CD4-positive, alpha-beta T cell treated with Interleukin-10 for 1 hour (primary cell): ENCODE data around the gene MARCHF3.
A peak's percentile ranks its signal among the peaks of the same experiment; 100 is the strongest.
"Not testable (repeated sequence)": the region's sequence is repeated elsewhere in the genome, so short reads cannot be mapped to it uniquely, and the experiment has no call there.

Experiments
- DNase-seq: peaks from one replicate; pipeline ENCODE4 v3.0.0-alpha.2; 2020

Gene MARCHF3

DNA sequence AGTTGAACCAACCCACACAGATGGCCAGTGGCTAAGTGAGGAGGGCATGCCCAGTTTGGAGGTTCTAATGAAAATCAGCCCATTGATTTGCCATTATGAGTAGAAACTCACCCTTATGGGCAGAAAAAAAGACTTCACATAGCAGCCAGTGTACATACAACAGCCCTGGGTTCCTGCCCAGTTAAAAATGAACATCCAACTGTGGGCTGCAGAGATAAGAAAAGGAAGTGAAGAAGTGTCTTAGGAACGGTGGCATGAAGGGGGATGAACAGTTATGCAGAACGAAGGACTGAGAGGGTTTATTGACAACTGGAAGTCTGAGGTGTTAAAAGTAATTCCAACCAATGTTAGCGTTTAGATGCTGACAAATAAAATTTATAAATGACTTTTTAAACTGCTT, 118.4 kb downstream of the MARCHF3 start:
- no peak for DNase-seq

DNA sequence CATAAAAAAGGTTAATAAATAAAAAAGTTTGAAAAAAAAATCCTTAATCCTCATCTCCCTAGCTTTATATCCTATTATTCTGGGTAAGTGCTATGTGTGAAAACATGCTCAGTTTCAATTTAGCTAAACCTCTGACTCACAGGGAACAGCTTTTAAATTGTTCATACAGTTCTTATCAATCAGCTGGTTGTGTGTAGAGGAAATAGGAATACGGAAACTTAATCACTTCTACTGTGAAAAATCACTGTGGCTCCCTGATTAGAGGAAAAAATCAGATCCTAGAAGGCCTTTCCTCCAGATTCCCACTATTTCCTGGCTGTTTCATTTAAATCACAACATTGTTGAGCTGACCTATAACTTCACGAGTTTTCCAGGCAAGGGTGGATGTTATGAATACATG, 120.5 kb downstream of the MARCHF3 start:
- no peak for DNase-seq

DNA sequence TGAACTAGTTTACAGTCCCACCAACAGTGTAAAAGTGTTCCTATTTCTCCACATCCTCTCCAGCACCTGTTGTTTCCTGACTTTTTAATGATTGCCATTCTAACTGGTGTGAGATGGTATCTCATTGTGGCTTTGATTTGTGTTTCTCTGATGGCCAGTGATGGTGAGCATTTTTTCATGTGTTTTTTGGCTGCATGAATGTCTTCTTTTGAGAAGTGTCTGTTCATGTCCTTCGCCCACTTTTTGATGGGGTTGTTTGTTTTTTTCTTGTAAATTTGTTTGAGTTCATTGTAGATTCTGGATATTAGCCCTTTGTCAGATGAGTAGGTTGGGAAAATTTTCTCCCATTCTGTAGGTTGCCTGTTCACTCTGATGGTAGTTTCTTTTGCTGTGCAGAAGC, 126.0 kb downstream of the MARCHF3 start:
- DNase-seq = not testable (repeated sequence)

DNA sequence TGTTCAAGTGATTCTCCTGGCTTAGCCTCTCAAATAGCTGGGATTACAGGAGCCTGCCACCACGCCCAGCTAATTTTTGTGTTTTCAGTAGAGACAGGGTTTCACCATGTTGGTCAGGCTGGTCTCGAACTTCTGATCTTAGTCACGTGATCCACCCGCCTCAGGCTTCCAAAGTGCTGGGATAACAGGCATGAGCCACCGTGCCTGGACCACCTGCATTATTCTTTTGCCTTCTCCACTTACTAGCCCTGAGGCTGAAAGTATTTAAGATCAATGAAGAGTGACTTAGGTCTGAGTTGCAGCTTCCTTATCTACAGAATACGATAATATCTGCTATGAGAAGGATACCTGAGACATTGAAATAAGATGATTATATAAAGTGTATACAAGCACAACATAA, 129.6 kb downstream of the MARCHF3 start:
- DNase-seq = no peak

DNA sequence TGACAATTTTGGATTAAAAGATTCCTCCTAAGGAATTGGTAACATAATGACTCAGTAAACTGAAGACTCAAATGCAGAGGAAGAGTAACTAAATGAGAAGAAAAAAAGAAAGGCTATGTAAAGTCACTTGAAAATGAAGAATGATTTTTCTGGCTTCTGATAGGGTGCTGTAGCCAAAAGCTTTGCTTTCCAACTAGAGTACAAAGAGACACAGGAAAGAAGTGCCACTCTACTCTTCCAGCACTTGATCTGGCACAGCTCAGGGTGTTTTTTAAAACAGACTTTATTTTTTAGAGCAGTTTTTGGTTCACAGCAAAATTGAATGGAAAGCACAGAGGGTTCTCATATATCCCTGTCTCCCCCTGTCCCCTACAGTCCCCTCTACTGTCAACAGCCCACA, 130.9 kb downstream of the MARCHF3 start:
- no peak for DNase-seq

DNA sequence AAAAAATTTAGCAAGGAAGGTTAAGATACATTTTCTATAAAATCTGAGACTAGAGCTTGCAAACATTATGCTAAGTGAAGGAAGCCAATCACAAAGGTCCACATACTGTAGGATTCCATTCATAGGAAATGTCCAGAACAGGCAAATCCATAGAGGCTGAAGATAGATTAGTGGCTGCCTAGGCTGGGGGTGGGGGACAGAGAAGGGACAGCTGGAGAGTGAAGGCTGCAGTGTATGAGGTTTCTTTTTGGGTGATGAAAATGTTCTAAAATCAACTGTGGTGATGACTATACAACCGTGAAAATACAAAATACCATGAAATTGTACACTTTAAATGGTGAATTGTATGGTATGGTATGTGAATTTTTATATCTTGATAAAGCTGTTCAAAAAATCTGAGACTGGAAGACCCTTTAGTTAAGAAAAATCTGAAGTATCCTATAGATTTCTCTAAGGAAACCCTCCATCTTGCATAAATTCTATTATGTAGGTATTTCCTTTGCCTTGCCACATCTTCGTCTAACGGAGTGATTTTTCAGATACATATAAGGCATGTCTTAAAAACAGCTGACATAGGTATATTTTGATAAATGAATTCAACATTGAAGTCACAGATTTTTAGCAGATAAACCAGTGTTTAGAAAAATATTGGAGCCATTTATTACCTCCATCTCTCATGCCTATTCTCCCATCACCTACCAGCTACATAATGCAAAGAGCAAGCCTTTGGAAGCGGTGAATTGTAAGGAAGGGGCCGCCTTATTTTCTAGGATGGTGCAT, 132.3 kb downstream of the MARCHF3 start:
- no peak for DNase-seq

DNA sequence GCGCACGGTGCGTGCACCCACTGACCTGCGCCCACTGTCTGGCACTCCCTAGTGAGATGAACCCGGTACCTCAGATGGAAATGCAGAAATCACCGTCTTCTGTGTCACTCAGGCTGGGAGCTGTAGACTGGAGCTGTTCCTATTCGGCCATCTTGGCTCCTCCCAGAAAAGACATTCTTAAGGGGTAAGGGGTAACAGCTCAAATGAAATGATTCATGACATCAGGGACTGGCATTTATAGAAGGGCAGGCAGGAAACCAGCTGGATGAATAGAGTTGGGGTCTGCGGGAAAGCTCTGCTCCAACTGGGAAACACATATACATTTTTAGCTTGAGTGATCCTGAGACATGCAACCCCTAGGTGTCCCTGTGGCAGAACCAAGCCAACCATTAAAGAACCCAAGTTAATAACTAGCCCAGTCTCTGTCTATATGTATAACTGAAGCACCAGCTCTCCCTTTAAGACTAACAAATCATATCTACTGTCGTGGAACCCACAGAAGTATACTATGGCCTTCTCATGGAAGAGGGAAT, 134.1 kb downstream of the MARCHF3 start:
- DNase-seq = no peak

DNA sequence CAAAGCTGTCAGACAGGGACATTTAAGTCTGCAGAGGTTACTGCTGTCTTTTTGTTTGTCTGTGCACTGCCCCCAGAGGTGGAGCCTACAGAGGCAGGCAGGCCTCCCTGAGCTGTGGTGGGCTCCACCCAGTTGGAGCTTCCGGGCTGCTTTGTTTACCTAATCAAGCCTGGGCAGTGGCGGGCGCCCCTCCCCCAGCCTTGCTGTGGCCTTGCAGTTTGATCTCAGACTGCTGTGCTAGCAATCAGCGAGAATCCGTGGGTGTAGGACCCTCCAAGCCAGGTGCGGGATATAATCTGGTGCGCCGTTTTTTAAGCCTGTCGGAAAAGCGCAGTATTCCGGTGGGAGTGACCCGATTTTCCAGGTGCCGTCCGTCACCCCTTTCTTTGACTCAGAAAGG, 134.6 kb downstream of the MARCHF3 start:
- not testable (repeated sequence) for DNase-seq

DNA sequence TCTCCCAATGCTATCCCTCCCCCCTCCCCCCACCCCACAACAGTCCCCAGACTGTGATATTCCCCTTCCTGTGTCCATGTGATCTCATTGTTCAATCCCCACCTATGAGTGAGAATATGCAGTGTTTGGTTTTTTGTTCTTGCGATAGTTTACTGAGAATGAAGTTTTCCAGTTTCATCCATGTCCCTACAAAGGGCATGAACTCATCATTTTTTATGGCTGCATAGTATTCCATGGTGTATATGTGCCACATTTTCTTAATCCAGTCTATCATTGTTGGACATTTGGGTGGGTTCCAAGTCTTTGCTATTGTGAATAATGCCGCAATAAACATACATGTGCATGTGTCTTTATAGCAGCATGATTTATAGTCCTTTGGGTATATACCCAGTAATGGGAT, 139.9 kb downstream of the MARCHF3 start:
- not testable (repeated sequence) for DNase-seq

DNA sequence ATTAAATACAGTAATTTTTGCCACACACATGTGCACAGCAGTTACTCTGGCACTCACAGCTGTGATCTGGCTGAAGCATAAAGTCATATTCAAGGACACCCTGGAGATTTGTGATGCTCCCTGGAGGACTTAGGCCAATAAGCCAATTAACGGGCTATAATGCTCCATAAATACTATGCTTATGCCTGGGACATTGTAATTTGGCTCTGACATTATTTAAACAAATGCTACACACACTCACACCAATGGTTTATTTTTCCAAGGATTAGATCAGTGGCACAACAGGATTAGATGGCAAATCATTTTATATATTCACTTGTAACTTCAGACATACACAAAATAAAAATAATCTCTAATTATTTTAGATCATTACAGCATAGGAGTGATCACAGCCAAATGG, 142.2 kb downstream of the MARCHF3 start:
- no peak for DNase-seq

DNA sequence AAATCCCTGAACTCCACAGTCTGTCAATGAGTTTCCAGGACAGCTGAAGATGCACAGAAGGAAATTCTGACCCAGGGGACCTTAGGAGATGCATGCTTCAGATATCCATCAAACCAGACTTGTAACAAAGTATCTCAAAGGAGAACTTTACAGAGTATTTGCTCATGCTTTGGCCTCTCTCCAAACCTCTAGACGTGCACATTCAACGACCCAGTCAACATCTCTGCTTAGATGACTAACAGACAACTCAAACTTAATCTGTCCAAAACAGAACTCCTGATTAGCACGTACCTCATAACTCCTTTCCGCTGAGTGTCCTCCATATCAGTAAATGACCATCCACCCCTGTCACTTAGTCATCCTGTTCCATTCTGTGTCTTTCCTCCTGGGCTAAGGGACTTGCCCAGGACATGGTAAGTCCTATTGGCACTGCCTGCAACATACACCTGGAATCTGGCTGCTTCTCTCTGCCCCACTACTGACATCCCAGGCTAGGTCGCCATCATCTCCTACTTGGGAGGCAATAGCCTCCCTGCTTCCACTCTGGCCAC, 146.0 kb downstream of the MARCHF3 start:
- no peak for DNase-seq

DNA sequence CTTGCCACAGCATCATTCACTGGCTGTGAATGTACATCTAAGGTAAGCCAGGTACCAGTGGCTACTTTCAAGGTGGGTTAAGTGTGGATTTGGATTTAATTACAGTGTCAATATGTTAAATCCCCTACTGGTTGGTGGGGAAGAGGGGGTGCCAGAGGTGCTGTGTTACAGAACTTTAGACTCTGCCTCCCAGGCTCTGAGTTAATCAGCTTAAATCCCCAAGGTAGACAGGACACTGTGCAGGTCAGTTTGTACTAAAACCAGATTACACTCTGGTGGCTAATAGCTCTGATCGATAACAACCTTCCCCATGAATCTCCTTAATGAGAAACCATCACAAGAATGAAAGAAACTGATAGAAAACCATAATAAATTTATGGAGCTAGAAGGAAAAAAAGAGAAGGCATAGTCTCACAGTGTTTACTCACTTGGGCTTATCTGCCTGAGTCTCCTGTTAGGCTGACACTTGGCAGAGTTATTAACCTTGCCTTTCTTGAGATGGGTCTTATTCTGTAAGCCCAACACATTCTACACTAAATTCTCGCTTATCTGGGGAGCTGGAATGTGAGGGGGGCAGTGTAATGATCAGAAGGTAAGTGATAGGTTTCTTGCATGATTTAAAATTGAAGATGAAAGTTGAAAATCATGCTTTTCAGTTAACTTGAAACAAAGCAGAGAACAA, 146.7 kb downstream of the MARCHF3 start:
- no peak for DNase-seq

DNA sequence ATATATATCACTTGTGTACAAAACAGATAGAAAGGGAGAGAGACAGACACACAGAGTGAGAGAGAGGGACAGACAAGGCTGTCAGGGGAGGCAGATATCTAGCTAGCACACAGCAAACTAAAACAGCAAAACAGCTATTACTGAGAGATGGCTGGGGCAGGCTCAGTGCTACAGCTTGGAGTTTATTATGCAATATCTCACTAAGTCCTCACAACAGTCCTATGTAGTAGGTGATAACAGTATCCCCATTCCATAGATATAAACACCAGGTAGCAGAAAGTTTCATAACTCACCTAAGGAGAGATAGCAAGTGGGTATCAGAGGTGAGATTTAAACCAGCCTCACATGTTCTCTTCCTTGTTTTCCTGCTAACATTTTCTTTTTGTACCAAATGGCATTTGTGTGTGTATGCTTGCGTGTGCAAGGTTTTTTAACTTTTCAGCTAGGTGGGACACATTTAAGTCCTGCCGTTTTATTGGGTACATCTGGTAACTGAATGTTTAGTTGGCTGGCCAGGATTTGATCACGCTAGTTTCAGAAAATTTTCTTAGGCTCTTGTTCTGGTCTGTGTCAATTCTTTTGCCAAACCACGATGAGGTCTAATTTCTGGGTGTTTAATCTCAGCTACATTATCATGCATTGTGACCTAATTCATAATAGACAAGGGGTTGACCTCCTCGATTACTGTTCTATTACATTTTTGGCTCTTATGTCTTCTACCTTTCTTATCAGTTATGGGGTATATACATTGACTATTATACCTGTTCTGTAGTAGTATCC, 148.3 kb downstream of the MARCHF3 start:
- no peak for DNase-seq

DNA sequence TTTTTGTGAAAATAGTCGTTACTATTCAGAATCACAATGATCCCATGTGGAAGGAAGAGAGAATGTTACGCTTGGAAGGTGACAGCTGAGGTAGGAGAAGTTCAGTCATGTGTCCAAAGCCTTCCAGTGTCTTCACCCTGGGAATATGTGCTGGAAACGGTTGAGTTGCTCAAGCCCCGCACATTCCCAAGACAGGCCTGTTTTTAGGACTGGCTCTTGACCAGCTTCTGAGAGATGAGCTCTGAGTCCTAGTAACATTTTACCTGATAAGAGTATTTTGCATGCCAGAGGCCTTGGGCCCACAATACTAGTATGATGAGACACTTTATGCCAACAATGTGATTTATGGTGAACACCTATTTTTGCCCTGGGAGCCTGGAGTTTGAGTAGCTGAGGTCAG, 151.7 kb downstream of the MARCHF3 start:
- DNase-seq = no peak

DNA sequence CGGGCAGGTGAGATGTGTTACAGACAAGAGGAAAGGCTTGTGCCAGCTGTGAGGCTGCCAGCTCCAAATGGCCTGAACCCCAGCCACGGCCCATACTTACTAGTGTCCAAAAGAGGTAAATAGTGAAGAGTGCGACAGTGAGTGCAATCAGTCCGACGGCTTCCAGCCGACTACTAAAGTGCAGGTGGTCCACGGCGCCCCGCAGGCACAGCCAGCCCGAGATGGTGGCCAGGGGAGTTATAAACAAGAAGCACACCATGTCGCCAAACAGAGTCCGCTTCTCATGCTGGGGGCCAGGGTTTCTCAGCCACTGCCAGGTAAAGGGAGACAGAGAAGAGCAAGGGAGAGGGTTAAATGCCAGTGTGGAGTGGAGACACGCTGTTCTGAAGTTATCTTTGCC, 152.3 kb downstream of the MARCHF3 start:
- no peak for DNase-seq

DNA sequence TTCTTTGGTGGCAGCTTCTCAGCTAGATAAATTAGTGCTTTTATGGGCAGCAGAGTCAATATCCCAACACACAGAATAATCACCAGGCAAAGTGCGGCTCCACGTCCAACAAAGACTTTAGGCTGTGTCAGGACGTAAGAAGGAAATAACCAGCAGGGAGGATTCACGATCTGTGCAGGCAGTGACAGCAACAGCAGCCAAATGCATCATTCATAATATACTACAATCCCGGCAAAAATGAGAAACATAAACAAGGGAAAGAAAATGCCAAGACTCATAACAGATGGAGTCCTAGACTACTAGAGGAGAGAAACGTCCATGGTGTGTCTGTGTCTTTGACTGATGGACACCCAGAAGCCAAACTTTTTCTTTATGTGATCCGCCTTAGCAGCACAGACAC, 152.8 kb downstream of the MARCHF3 start:
- no peak for DNase-seq

DNA sequence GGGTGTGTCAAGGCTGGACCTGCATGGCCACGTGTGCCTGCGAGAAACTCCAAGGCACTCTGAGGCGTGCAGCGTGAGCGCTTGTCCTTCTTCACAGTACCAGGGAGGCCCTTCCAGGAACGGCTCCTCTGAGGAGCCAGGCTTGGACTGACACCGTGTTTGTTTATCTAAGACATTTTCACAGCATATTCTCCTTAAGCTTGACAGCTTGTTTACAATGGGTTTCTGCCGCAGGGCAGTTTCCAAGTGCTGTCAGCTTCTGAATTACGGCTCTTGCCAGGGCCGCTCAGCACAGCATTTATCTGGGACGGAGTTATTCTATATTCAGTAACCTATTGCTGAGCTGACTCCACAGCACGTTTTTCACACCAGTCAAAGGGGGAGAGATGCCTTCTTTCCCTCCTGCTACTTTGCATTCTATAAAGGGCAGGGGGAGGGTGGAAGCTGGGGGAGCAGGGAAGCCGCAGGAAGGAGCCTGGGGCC, 155.0 kb downstream of the MARCHF3 start:
- no peak for DNase-seq

DNA sequence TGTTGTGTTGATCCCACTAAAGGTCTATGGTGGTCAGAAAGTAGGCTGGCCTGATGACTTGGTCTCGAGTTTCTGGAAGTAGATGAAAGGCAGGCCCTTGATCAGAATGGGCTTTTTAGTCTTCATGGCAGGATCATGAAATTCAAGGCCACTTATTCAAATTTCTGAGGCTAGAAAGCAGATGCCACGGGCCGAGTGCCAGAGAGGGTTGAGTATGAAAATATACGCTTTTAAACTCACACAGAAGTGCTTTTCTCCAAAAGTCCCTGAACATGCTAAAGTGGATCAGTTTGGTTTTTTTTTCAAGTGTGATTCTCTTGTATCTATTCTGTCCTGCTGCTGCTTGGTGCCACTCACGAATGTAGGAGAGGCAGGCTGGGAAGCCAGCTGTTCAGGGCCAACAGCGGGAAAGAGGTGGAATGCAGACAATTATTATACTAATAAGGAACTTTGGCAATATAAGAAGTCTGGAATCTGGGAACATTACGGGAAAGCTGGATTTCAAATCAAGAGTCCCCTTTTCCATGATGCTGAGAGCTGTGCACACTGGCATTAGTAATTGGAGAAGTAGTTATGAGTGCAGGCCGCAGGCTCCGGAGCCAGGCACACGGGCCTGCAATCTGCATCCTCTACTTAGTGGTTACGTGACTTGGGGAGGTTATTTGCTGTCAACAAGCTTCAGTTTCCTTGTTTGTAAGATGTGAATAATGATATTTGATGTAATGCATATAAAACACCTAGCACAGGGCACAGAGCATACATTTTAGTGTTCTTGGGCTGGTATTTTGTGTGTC, 157.6 kb downstream of the MARCHF3 start:
- no peak for DNase-seq

DNA sequence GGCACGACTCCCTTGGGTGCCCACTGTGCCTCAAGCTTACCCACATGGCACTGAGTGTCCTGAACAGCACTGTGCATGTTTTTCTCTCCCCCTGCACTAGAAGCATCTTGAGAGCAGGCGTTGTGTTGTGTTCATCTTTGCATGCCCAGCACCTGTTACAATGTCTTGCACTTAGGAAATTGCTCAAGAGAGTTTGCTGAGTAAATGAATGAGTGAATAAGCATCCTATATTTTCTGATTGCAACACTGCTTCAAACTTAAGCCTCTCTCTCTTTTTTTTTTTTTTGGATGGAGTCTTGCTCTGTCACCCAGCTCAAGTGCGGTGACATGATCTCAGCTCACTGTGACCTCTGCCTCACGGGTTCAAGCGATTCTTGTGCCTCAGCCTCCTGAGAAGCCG, 158.9 kb downstream of the MARCHF3 start:
- no peak for DNase-seq

DNA sequence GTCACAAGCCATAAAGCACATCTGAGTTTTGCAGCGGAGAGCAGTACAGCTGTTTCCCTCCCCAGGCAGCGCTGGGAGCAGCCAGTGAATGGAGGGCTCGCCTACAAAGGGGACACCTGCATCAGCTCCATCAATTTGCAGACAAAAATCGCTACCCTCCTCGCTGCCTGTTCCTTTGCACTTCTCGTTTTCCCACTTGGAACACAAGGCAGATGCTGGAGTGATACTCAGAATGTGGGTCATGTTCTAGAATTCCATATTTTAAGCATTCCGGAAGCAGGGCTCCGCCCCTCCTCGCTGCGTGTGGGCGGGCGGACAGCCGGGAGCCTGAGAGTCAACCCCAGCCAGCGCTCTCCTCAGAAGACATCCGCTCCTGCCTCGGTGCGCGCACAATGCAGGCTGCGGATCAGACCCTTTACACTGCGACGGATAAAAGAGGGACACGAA, 161.3 kb downstream of the MARCHF3 start:
- peak; percentile 12 for DNase-seq

DNA sequence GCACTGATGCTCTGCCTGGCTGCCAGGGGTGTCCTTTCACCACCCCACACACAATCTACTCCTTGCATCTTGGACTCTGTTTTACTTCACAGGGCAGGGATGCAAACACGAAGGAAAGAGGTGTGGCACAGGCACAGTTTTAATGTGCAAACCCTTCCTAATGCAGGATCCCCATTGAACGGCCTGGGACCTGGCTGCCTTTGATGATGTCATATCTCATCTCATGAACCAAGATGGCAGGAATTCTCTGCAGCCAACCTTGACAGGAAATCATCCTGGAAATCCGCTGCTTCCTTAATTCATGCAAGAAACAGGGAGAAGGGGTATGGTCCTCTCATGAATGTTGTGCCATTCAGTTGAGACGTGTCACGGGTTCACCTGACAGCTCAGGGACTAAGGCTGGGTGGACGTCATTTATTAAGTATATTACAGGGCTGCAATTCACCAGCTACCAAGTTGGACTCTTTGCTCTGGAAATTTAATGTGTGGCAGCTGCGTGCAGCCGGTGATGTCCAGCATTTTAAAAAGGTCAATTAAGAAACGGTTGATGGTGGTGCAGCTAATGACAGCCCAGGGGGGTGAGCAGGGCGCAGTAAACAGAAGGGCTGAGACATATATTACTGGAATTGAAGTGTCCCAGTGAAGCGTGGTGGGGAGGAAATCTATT, 161.9 kb downstream of the MARCHF3 start:
- no peak for DNase-seq
